22Rv1 (cell line): ENCODE data around the gene CADM4.

Experiments used
- ZFX ChIP-seq: fragments of 450-650 bp; IDR thresholded peaks from 2 replicates; pipeline ENCODE4 v1.6.1; 2017; ENCODE audit warnings: antibody characterized with exemption, borderline replicate concordance
- TF ChIP-seq, protein P1 (sequence below): fragments of 450-650 bp; IDR thresholded peaks from 2 replicates; pipeline ENCODE4 v1.5.1; 2017; ENCODE audit warnings: mild to moderate bottlenecking

DNA sequence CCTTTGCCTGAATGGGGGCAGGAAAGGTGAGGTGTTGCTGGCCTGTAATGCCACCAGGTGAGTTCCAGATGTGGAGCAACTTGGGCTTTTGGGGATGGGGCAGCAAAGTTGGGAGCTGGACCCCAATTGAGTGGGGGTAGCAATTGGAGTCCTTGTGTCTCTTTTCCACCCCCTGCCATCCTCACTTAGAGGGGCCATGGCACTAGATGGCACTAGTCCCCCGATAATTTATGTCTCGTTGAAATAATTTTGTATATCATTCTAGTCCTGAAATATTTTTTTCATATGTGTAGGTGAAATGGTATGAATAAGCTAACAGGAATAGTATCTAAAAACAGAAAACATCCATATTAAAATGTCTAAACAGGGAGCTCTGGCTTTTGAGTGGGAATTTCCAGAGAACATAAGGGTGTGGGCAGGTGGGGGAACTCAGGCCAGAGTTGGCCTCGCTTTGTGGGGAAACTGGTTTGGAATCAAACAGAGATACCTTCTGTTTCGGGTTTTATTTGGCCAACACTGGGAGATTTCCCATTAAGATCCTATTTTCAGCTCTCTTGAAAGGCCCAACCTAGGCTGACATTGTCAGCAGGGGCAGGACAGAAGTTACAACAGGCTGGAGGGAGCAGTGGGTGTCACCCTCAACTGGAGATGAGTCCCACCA, 39.9 kb downstream of the CADM4 start:
- TF ChIP-seq, protein P1, sequence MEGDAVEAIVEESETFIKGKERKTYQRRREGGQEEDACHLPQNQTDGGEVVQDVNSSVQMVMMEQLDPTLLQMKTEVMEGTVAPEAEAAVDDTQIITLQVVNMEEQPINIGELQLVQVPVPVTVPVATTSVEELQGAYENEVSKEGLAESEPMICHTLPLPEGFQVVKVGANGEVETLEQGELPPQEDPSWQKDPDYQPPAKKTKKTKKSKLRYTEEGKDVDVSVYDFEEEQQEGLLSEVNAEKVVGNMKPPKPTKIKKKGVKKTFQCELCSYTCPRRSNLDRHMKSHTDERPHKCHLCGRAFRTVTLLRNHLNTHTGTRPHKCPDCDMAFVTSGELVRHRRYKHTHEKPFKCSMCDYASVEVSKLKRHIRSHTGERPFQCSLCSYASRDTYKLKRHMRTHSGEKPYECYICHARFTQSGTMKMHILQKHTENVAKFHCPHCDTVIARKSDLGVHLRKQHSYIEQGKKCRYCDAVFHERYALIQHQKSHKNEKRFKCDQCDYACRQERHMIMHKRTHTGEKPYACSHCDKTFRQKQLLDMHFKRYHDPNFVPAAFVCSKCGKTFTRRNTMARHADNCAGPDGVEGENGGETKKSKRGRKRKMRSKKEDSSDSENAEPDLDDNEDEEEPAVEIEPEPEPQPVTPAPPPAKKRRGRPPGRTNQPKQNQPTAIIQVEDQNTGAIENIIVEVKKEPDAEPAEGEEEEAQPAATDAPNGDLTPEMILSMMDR = no peak
- no peak for TF ChIP-seq ZFX
